Activated naive CD4-positive, alpha-beta T cell treated with anti-CD3 and anti-CD28 coated beads for 36 hours (primary cell): Measurements from ENCODE around the gene DCAF8. TPM values are rescaled to one million over a fixed set of nuclear protein-coding genes. Genes with fewer than 3 reads are reported as not detected.

Source experiments
- total RNA-seq, 2 experiments: library from RNA; stranded (reverse); gene quantifications; one replicate each; pipeline ENCODE4 v1.2.3, GENCODE V29; 2021

Gene DCAF8
- total RNA-seq, 2 experiments from 2014 or later, result 218 to 226 TPM

Other genes starting within 250 kb of the DCAF8 start
- gene PIGM, start 230.6 kb downstream of the DCAF8 start, total RNA-seq, result 1 to 10 TPM; 2.6 TPM
- gene KCNJ10, start 192.4 kb downstream of the DCAF8 start, total RNA-seq, result not detected
- not detected for gene KCNJ9, start 181.0 kb downstream of the DCAF8 start, total RNA-seq
- 10 to 100 TPM; 22.2 to 24.7 TPM for gene IGSF8, start 163.9 kb downstream of the DCAF8 start, total RNA-seq
- gene ATP1A2, start 146.8 kb downstream of the DCAF8 start, total RNA-seq, result not detected
- gene ATP1A4, start 110.9 kb downstream of the DCAF8 start, total RNA-seq, result not detected
- not detected for gene CASQ1, start 72.0 kb downstream of the DCAF8 start, total RNA-seq
- gene PEA15, start 57.2 kb downstream of the DCAF8 start, total RNA-seq, result 10 to 100 TPM; 34.3 to 42.0 TPM
- gene PEX19, start 22.6 kb upstream of the DCAF8 start, total RNA-seq, result 10 to 100 TPM; 58.3 to 65.4 TPM
- gene COPA, start 80.7 kb upstream of the DCAF8 start, total RNA-seq, result 100 to 1,000 TPM in 1 of 2 experiments, 10 to 100 TPM in 1; 97.8 to 101 TPM
- gene NCSTN, start 80.8 kb upstream of the DCAF8 start, total RNA-seq, result 10 to 100 TPM; 27.4 to 29.4 TPM
- under 1 TPM in 1 of 2 experiments, not detected in 1; 0.07 TPM for gene NHLH1, start 104.5 kb upstream of the DCAF8 start, total RNA-seq
- gene VANGL2, start 138.0 kb upstream of the DCAF8 start, total RNA-seq, result under 1 TPM in 1 of 2 experiments, not detected in 1; 0.27 TPM